ENCODE measurements around the gene XK. TPM values are rescaled to one million over a fixed set of nuclear protein-coding genes. Genes with fewer than 3 reads are reported as not detected.
"Not testable (repeated sequence)": the region's sequence is repeated elsewhere in the genome, so short reads cannot be mapped to it uniquely, and the experiment has no call there.

Gene XK
- polyA plus RNA-seq, 1 donor: 12.3 TPM

DNA sequence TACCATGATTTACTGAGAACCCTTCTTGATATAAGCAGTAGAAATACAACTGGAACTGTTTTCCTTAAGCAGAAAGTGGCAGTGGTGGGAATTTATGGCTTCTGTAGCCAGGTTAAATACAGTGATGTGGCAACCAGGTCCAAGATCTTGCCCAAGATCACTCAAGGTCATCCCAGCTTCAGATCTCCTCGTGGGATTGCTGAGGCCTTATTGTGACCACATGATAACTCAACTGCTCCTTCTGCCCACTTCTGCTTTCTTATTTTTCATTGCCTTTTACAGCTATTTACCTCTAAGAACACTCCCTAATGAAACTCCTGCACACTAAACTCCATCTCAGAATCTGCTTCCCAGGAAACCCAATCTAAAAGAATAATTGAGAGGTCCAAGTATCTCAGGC, 81.8 kb downstream of the XK start:
- Histone ChIP-seq H3K27me3 (ENCODE audit: control insufficient read depth, insufficient read depth, low read length) (no peaks in the 10 kb centered on the region), H3K27ac (ENCODE audit: low read length) (no peak overlapping the region), H3K9me3 (ENCODE audit: control insufficient read depth, low read depth, low read length) (no peaks in the 10 kb centered on the region), H3K4me1 (ENCODE audit: control insufficient read depth, insufficient read depth, low read length) (no peaks in the 10 kb centered on the region), H3K36me3 (ENCODE audit: control insufficient read depth, insufficient read depth, low read length) (no peaks in the 10 kb centered on the region), H3K4me3 (ENCODE audit: low read length) (no peak overlapping the region)
- no CpG with 5 or more reads among the region's 1 CpG for WGBS (ENCODE audit: insufficient coverage, low lambda C conversion rate)
- no peak for DNase-seq

DNA sequence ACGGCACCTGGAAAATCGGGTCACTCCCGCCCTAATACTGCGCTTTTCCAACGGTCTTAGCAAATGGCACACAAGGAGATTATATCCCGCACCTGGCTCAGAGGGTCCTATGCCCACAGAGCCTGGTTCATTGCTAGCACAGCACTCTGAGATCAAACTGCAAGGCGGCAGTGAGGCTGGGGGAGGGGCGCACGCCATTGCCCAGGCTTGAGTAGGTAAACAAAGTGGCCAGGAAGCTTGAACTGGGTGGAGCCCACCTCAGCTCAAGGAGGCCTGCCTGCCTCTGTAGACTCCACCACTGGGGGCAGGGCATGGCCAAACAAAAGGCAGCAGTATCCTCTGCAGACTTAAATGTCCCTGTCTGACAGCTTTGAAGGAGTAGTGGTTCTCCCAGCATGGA, 83.3 kb downstream of the XK start:
- H3K27ac ChIP-seq (ENCODE audit: low read length); H3K4me3 ChIP-seq (ENCODE audit: low read length); H3K36me3 ChIP-seq (ENCODE audit: control insufficient read depth, insufficient read depth, low read length); H3K9me3 ChIP-seq (ENCODE audit: control insufficient read depth, low read depth, low read length); H3K4me1 ChIP-seq (ENCODE audit: control insufficient read depth, insufficient read depth, low read length); H3K27me3 ChIP-seq (ENCODE audit: control insufficient read depth, insufficient read depth, low read length); DNase-seq: not testable (repeated sequence)
- WGBS (ENCODE audit: insufficient coverage, low lambda C conversion rate): no CpG with 5 or more reads among the region's 9 CpGs

DNA sequence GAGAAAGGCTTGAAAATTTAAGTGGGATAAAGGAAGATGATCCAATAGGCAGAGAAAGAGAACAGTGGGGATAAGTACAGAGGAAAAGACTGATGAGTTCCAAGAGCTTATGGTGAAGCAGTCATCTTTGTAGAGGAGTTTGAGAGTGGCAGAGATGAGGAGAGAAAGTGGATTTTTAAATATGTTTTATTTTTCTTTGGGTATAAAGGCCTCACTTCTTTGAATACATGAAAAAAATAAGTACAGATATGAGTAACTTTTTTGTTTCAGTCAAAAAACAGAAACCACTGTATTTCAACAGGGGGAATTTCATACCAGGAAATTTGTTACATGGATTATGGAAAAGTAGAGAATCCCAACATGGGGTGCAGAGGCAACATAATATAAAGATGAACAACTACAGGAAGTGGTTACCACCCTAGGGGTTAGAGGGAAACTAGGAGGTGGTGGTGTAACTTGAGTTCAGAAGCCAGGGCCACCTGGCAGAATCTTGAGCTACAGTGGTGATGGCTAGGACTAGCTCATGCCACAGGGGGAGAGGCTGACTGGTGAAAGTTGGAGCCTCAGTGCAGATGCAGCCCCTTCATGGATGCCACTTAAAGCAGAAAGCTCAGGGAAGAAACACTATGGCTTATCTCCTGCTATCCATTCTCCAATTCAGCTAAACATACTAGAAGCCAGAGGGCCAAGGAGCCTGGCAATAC, 90.8 kb downstream of the XK start:
- H3K9me3 ChIP-seq (ENCODE audit: control insufficient read depth, low read depth, low read length): no peaks in the 10 kb centered on the region
- H3K27ac ChIP-seq (ENCODE audit: low read length): no peak overlapping the region
- no peaks in the 10 kb centered on the region for H3K36me3 ChIP-seq (ENCODE audit: control insufficient read depth, insufficient read depth, low read length)
- no peaks in the 10 kb centered on the region for H3K4me1 ChIP-seq (ENCODE audit: control insufficient read depth, insufficient read depth, low read length)
- no peak for DNase-seq
- no peak overlapping the region for H3K4me3 ChIP-seq (ENCODE audit: low read length)
- H3K27me3 ChIP-seq (ENCODE audit: control insufficient read depth, insufficient read depth, low read length): no peaks in the 10 kb centered on the region

DNA sequence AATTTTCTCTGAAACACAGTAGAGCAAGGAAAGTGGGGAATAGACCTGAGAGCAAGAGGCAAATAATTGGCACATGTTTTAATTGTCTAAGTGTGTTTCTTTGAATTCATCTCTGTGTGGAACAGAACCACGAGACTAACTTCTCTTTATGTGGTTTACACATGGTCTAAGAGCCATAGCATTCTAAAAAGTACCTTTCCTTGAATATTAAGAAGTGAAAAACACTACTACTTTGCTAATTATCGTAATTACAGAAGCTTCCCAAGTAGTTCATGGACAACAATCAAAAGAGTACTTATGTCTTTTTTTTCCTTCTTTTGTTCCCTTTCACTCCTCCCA, 91.4 kb downstream of the XK start:
- Histone ChIP-seq H3K27ac (ENCODE audit: low read length) (no peak overlapping the region), H3K36me3 (ENCODE audit: control insufficient read depth, insufficient read depth, low read length) (no peaks in the 10 kb centered on the region), H3K27me3 (ENCODE audit: control insufficient read depth, insufficient read depth, low read length) (no peaks in the 10 kb centered on the region), H3K9me3 (ENCODE audit: control insufficient read depth, low read depth, low read length) (no peaks in the 10 kb centered on the region), H3K4me1 (ENCODE audit: control insufficient read depth, insufficient read depth, low read length) (no peaks in the 10 kb centered on the region), H3K4me3 (ENCODE audit: low read length) (no peak overlapping the region)
- DNase-seq: no peak
- WGBS (ENCODE audit: insufficient coverage, low lambda C conversion rate): no CpG with 5 or more reads among the region's 2 CpGs

DNA sequence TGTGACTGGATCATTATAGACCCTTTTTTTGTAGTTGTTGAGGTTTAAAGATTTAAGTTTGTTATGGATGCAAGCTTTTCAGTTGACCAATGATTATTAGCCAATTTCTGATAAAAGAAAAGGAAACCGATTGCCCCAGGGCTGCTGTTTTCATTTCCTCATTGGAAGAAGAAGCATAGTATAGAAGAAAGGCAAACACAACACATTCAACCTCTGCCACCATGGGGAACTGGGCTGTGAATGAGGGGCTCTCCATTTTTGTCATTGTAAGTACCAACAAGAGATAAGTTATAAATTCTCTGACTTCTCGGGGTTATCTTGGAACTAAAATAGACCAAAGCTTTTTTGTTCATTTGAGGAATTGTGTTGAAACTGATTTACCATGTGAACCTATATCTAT, 94.3 kb downstream of the XK start, which contains the start of gene CYBB:
CYBB (plus strand) TSS at position 203 of the 400 bp plus-strand sequence; CDS start at position 222, 19 bp downstream.
- Histone ChIP-seq H3K27me3 (ENCODE audit: control insufficient read depth, insufficient read depth, low read length) (no peaks in the 10 kb centered on the region), H3K4me3 (ENCODE audit: low read length) (no peak within 1 kb of the TSS), H3K9me3 (ENCODE audit: control insufficient read depth, low read depth, low read length) (no peaks in the 10 kb centered on the region), H3K27ac (ENCODE audit: low read length) (no peak within 1 kb of the TSS), H3K36me3 (ENCODE audit: control insufficient read depth, insufficient read depth, low read length) (no peaks in the 10 kb centered on the region), H3K4me1 (ENCODE audit: control insufficient read depth, insufficient read depth, low read length) (no peaks in the 10 kb centered on the region)
- no peak for DNase-seq
- no CpG with 5 or more reads among the region's 2 CpGs for WGBS (ENCODE audit: insufficient coverage, low lambda C conversion rate)

DNA sequence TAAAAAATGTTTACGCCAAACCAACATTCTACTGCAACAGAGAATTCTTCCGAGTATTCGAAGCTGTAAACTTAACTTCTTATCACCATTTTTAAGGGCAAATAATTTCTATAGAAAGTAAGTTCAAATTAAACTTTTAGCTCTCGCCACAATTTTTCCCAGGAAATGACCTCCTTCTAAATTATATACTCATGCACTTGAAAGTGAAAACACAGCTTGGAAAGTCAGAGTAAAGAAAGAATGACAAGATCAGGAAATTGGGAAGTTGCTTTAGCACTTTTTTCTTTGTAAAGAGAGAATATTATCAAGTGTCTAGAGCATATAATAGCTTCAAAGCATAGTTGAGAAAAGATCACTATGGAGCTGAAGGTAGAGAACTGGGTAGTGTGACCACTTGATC, 95.5 kb downstream of the XK start:
- no peak overlapping the region for H3K27ac ChIP-seq (ENCODE audit: low read length)
- H3K4me3 ChIP-seq (ENCODE audit: low read length): no peak overlapping the region
- no peaks in the 10 kb centered on the region for H3K36me3 ChIP-seq (ENCODE audit: control insufficient read depth, insufficient read depth, low read length)
- H3K4me1 ChIP-seq (ENCODE audit: control insufficient read depth, insufficient read depth, low read length): no peaks in the 10 kb centered on the region
- WGBS (ENCODE audit: insufficient coverage, low lambda C conversion rate): 100% methylated on average over 1 of the region's 4 CpGs
- no peaks in the 10 kb centered on the region for H3K27me3 ChIP-seq (ENCODE audit: control insufficient read depth, insufficient read depth, low read length)
- no peaks in the 10 kb centered on the region for H3K9me3 ChIP-seq (ENCODE audit: control insufficient read depth, low read depth, low read length)
- DNase-seq: no peak

Other genes with a start within 250 kb of the XK start
- gene LANCL3, start 114.1 kb upstream of the XK start, polyA plus RNA-seq: 0.33 TPM
- gene CYBB, start 94.3 kb downstream of the XK start, polyA plus RNA-seq: 15.9 TPM
- 23.9 TPM for gene DYNLT3, start 161.8 kb downstream of the XK start, polyA plus RNA-seq